Uterus (tissue), 4 donors: ENCODE results near the gene IFITM5. TPM values are rescaled to one million over a fixed set of nuclear protein-coding genes. Genes with fewer than 3 reads are reported as not detected.

Experiments used
- DNase-seq, 2 donors: peaks; one replicate each; pipeline ENCODE4 v3.0.0-alpha.2; 2019 to 2020
- H3K27ac ChIP-seq, 2 donors: fragments of 200-600 bp; sonication (generic); 1 replicate in 1 of 2; 2 replicates in 1 of 2; pipeline ENCODE4 v1.5.1; 2016 to 2018
- H3K27me3 ChIP-seq, 2 donors: fragments of 200-600 bp; sonication (generic); one replicate each; pipeline ENCODE4 v1.5.1; 2018 to 2019; ENCODE audit warnings: control low read depth in 1 of 2
- H3K36me3 ChIP-seq, 2 donors: fragments of 200-600 bp; sonication (generic); one replicate each; pipeline ENCODE4 v1.5.1; 2019; ENCODE audit warnings: control low read depth in 1 of 2
- H3K4me1 ChIP-seq, 2 donors: fragments of 200-600 bp; sonication (generic); one replicate each; pipeline ENCODE4 v1.5.1; 2018 to 2019; ENCODE audit warnings: control low read depth in 1 of 2
- H3K4me3 ChIP-seq, 2 donors: fragments of 200-600 bp; sonication (generic); 1 replicate in 1 of 2; 2 replicates in 1 of 2; pipeline ENCODE4 v1.5.1; 2018 to 2019; ENCODE audit warnings: mild to moderate bottlenecking in 1 of 2
- H3K9me3 ChIP-seq, 2 donors: fragments of 200-600 bp; sonication (generic); one replicate each; pipeline ENCODE4 v1.5.1; 2019; ENCODE audit warnings: control low read depth in 1 of 2
- CTCF ChIP-seq, 4 experiments: fragments of 200-600 bp in 2 of 4; fragments of 450-650 bp in 2 of 4; sonication (generic) in 2 of 4; IDR thresholded peaks; one replicate each; pipeline ENCODE4 v1.5.1; 2016 to 2019; ENCODE audit warnings: antibody characterized with exemption in 4 of 4, mild to moderate bottlenecking in 2 of 4, moderate library complexity in 1 of 4
- POLR2A ChIP-seq, 2 donors: fragments of 450-650 bp; IDR thresholded peaks; one replicate each; pipeline ENCODE4 v1.6.1; 2016; ENCODE audit warnings: antibody characterized with exemption in 2 of 2, mild to moderate bottlenecking in 1 of 2, moderate library complexity in 1 of 2
- intact Hi-C: fragments of 100-400 bp; cut with DNase I; formaldehyde crosslinking; loops from one replicate; pipeline ENCODE4 v1.15.1; 2023; ENCODE audit warnings: low total_unique reads
- total RNA-seq, 4 donors: library from RNA; depleted of rRNA in 3 of 4; stranded (reverse); fragments of >200 nt in 3 of 4; gene quantifications; one replicate each; pipeline versions ENCODE4 v1.1.0 to v1.2.4, GENCODE V29; 2014 to 2023
- donor health status: DM: yes; HTN: yes; CAD: no.

Gene IFITM5
- total RNA-seq, 4 donors from 2014 or later, result not detected

- peaks cover 0 to 3% of the 10 kb centered on the region in 2 donors for H3K9me3 ChIP-seq
- no peaks in the 10 kb centered on the region for H3K27me3 ChIP-seq
- H3K4me3 ChIP-seq, result no peak overlapping the region
- TF ChIP-seq POLR2A (IDR thresholded peaks at IDR 0.05) (no peak), CTCF (IDR thresholded peaks at IDR 0.05) (no peak)
- H3K4me1 ChIP-seq, result no peaks in the 10 kb centered on the region
- H3K36me3 ChIP-seq, result no peaks in the 10 kb centered on the region
- H3K27ac ChIP-seq, result no peak overlapping the region
- DNase-seq, result no peak
- intact Hi-C loops, result no loop called here
These were observed 32.5 kb downstream of the IFITM5 start for GRCh38 chr11:266676-267439.

- no peaks in the 10 kb centered on the region for H3K36me3 ChIP-seq
- DNase-seq, result no peak
- H3K27me3 ChIP-seq, result no peaks in the 10 kb centered on the region
- H3K4me3 ChIP-seq, result no peak overlapping the region
- intact Hi-C loops, result no loop called here
- peaks cover 0 to 3% of the 10 kb centered on the region in 2 donors for H3K9me3 ChIP-seq
- no peaks in the 10 kb centered on the region for H3K4me1 ChIP-seq
- no peak overlapping the region for H3K27ac ChIP-seq
- no peak for TF ChIP-seq CTCF (IDR thresholded peaks at IDR 0.05)
- TF ChIP-seq POLR2A (IDR thresholded peaks at IDR 0.05), result no peak
These were observed 37.7 kb downstream of the IFITM5 start for GRCh38 chr11:261624-262023.

- H3K36me3 ChIP-seq, result no peaks in the 10 kb centered on the region
- TF ChIP-seq CTCF (IDR thresholded peaks at IDR 0.05) (no peak), POLR2A (IDR thresholded peaks at IDR 0.05) (no peak)
- intact Hi-C loops, result no loop called here
- no peak for DNase-seq
- no peak overlapping the region for H3K4me3 ChIP-seq
- H3K4me1 ChIP-seq, result no peaks in the 10 kb centered on the region
- H3K27me3 ChIP-seq, result no peaks in the 10 kb centered on the region
- no peaks in the 10 kb centered on the region for H3K9me3 ChIP-seq
- no peak overlapping the region for H3K27ac ChIP-seq
These were observed 39.9 kb downstream of the IFITM5 start for GRCh38 chr11:259413-259812.

- no peaks in the 10 kb centered on the region for H3K9me3 ChIP-seq
- H3K27me3 ChIP-seq, result no peaks in the 10 kb centered on the region
- no peak for TF ChIP-seq POLR2A (IDR thresholded peaks at IDR 0.05)
- no peak for TF ChIP-seq CTCF (IDR thresholded peaks at IDR 0.05)
- intact Hi-C loops, result no loop called here
- H3K4me3 ChIP-seq, result no peak overlapping the region
- no peak for DNase-seq
- H3K4me1 ChIP-seq, result no peaks in the 10 kb centered on the region
- H3K36me3 ChIP-seq, result no peaks in the 10 kb centered on the region
- H3K27ac ChIP-seq, result no peak overlapping the region
These were observed 41.4 kb downstream of the IFITM5 start for GRCh38 chr11:257766-258493.
